Measurements from ENCODE around the gene TLR10.
A peak's percentile ranks its signal among the peaks of the same experiment; 100 is the strongest.
"Not testable (repeated sequence)": the region's sequence is repeated elsewhere in the genome, so short reads cannot be mapped to it uniquely, and the experiment has no call there.

TLR10 gene

GRCh38 chr4:38782452-38783108 is at the start of gene TLR10:
TSS of gene TLR10 (minus strand) at chr4:38782990. CDS start at chr4:38775590, 7,400 bp downstream.
- peak; percentile 12 for DNase-seq (ENCODE audit: low read depth, low spot score)

- no peak for DNase-seq (ENCODE audit: low read depth, low spot score)
Measured at GRCh38 chr4:38832206-38832605, 49.4 kb upstream of the TLR10 start.

- no peak for DNase-seq (ENCODE audit: low read depth, low spot score)
Measured at GRCh38 chr4:38831653-38832052, 48.9 kb upstream of the TLR10 start.

GRCh38 chr4:38829237-38829636 is 46.4 kb upstream of the TLR10 start:
- no peak for DNase-seq (ENCODE audit: low read depth, low spot score)

- no peak for DNase-seq (ENCODE audit: low read depth, low spot score)
Measured at GRCh38 chr4:38823766-38824165, 41.0 kb upstream of the TLR10 start.

GRCh38 chr4:38822748-38823303 is 40.0 kb upstream of the TLR10 start:
- DNase-seq (ENCODE audit: low read depth, low spot score), result no peak

- DNase-seq (ENCODE audit: low read depth, low spot score), result no peak
Measured at GRCh38 chr4:38821739-38822138, 38.9 kb upstream of the TLR10 start.

GRCh38 chr4:38820329-38821061 is 37.7 kb upstream of the TLR10 start:
- DNase-seq (ENCODE audit: low read depth, low spot score), result no peak

GRCh38 chr4:38819569-38819968 is 36.8 kb upstream of the TLR10 start:
- no peak for DNase-seq (ENCODE audit: low read depth, low spot score)

- no peak for DNase-seq (ENCODE audit: low read depth, low spot score)
Measured at GRCh38 chr4:38818441-38818976, 35.7 kb upstream of the TLR10 start.

- no peak for DNase-seq (ENCODE audit: low read depth, low spot score)
Measured at GRCh38 chr4:38815885-38816782, 33.3 kb upstream of the TLR10 start.

GRCh38 chr4:38814386-38814785 is 31.6 kb upstream of the TLR10 start:
- no peak for DNase-seq (ENCODE audit: low read depth, low spot score)

- no peak for DNase-seq (ENCODE audit: low read depth, low spot score)
Measured at GRCh38 chr4:38811297-38811696, 28.5 kb upstream of the TLR10 start.

GRCh38 chr4:38807462-38807861 is 24.7 kb upstream of the TLR10 start:
- DNase-seq (ENCODE audit: low read depth, low spot score), result not testable (repeated sequence)

GRCh38 chr4:38806251-38806650 is 23.5 kb upstream of the TLR10 start:
- not testable (repeated sequence) for DNase-seq (ENCODE audit: low read depth, low spot score)

GRCh38 chr4:38805530-38806145 is 22.8 kb upstream of the TLR10 start:
- DNase-seq (ENCODE audit: low read depth, low spot score), result no peak

- no peak for DNase-seq (ENCODE audit: low read depth, low spot score)
Measured at GRCh38 chr4:38804654-38805295, 22.0 kb upstream of the TLR10 start, which contains the start of gene TLR1. TSS of gene TLR1 (minus strand) at chr4:38804791. CDS start at chr4:38798831, 5,960 bp downstream.

- no peak for DNase-seq (ENCODE audit: low read depth, low spot score)
Measured at GRCh38 chr4:38803833-38804653, 21.3 kb upstream of the TLR10 start.

- no peak for DNase-seq (ENCODE audit: low read depth, low spot score)
Measured at GRCh38 chr4:38802561-38803355, 20.0 kb upstream of the TLR10 start.

All from iPS DF 19.7 (cell line).